Measurements from ENCODE around the gene FKBP8. TPM values are rescaled to one million over a fixed set of nuclear protein-coding genes. Genes with fewer than 3 reads are reported as not detected.
A peak's percentile ranks its signal among the peaks of the same experiment; 100 is the strongest.

The FKBP8 gene
- total RNA-seq, 1 donor from 2014 or later = 246 TPM

- no peak for TF ChIP-seq EZH2 (IDR thresholded peaks at IDR 0.05; ENCODE audit: insufficient read depth, low read length)
- TF ChIP-seq, protein P1, sequence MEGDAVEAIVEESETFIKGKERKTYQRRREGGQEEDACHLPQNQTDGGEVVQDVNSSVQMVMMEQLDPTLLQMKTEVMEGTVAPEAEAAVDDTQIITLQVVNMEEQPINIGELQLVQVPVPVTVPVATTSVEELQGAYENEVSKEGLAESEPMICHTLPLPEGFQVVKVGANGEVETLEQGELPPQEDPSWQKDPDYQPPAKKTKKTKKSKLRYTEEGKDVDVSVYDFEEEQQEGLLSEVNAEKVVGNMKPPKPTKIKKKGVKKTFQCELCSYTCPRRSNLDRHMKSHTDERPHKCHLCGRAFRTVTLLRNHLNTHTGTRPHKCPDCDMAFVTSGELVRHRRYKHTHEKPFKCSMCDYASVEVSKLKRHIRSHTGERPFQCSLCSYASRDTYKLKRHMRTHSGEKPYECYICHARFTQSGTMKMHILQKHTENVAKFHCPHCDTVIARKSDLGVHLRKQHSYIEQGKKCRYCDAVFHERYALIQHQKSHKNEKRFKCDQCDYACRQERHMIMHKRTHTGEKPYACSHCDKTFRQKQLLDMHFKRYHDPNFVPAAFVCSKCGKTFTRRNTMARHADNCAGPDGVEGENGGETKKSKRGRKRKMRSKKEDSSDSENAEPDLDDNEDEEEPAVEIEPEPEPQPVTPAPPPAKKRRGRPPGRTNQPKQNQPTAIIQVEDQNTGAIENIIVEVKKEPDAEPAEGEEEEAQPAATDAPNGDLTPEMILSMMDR (IDR thresholded peaks at IDR 0.05; ENCODE audit: insufficient read depth, low read depth, low read length) = no peak
- peak overlapping the region; percentile 73 for H2AFZ ChIP-seq (ENCODE audit: low read depth, low read length)
- Mint-ChIP-seq H3K4me1 (ENCODE audit: low read depth, unreplicated experiment) (peaks cover 6% of the 10 kb centered on the region), H3K4me3 (ENCODE audit: unreplicated experiment) (peak overlapping the region; percentile 86), H3K27me3 (ENCODE audit: low read depth, unreplicated experiment) (peaks cover 5% of the 10 kb centered on the region), H3K9me3 (ENCODE audit: unreplicated experiment) (no peaks in the 10 kb centered on the region), H3K27ac (ENCODE audit: unreplicated experiment) (no peak overlapping the region), H3K36me3 (ENCODE audit: low read depth, unreplicated experiment) (no peaks in the 10 kb centered on the region)
- FAIRE-seq = no peak
- H3K9ac ChIP-seq (ENCODE audit: low read length) = no peak overlapping the region
- H3K79me2 ChIP-seq (ENCODE audit: insufficient read depth, low read length) = no peaks in the 10 kb centered on the region
- no peak overlapping the region for H3K4me3 ChIP-seq (ENCODE audit: insufficient read depth, low read depth, low read length)
- H3K36me3 ChIP-seq (ENCODE audit: insufficient read depth, low read length) = no peaks in the 10 kb centered on the region
- H3K9me3 ChIP-seq (ENCODE audit: insufficient read depth, low read depth, low read length) = no peaks in the 10 kb centered on the region
- no peaks in the 10 kb centered on the region for H3K27me3 ChIP-seq (ENCODE audit: insufficient read depth, low read length)
- H3K4me2 ChIP-seq (ENCODE audit: low read length) = peak overlapping the region; percentile 93
- H3K4me1 ChIP-seq (ENCODE audit: insufficient read depth, low read length) = peaks cover 10% of the 10 kb centered on the region
- H4K20me1 ChIP-seq (ENCODE audit: insufficient read depth, low read length) = peaks cover 20% of the 10 kb centered on the region
- no peak for DNase-seq (ENCODE audit: low read depth)
- no peak overlapping the region for H3K27ac ChIP-seq (ENCODE audit: low read depth, low read length)
Measured at GRCh38 chr19:18587561-18587960, 44.2 kb upstream of the FKBP8 start.

GRCh38 chr19:18586306-18586705 is 42.9 kb upstream of the FKBP8 start:
- no peak overlapping the region for H2AFZ ChIP-seq (ENCODE audit: low read depth, low read length)
- Mint-ChIP-seq H3K27ac (ENCODE audit: unreplicated experiment) (no peak overlapping the region), H3K36me3 (ENCODE audit: low read depth, unreplicated experiment) (no peaks in the 10 kb centered on the region), H3K27me3 (ENCODE audit: low read depth, unreplicated experiment) (peaks cover 5% of the 10 kb centered on the region), H3K4me1 (ENCODE audit: low read depth, unreplicated experiment) (peaks cover 6% of the 10 kb centered on the region), H3K9me3 (ENCODE audit: unreplicated experiment) (no peaks in the 10 kb centered on the region), H3K4me3 (ENCODE audit: unreplicated experiment) (no peak overlapping the region)
- peaks cover 12% of the 10 kb centered on the region for H4K20me1 ChIP-seq (ENCODE audit: insufficient read depth, low read length)
- TF ChIP-seq, protein P1 (IDR thresholded peaks at IDR 0.05; ENCODE audit: insufficient read depth, low read depth, low read length) = no peak
- TF ChIP-seq EZH2 (IDR thresholded peaks at IDR 0.05; ENCODE audit: insufficient read depth, low read length) = no peak
- no peaks in the 10 kb centered on the region for H3K27me3 ChIP-seq (ENCODE audit: insufficient read depth, low read length)
- DNase-seq (ENCODE audit: low read depth) (no peak), FAIRE-seq (no peak)
- no peaks in the 10 kb centered on the region for H3K36me3 ChIP-seq (ENCODE audit: insufficient read depth, low read length)
- no peak overlapping the region for H3K4me3 ChIP-seq (ENCODE audit: insufficient read depth, low read depth, low read length)
- no peaks in the 10 kb centered on the region for H3K79me2 ChIP-seq (ENCODE audit: insufficient read depth, low read length)
- H3K9ac ChIP-seq (ENCODE audit: low read length) = no peak overlapping the region
- H3K4me1 ChIP-seq (ENCODE audit: insufficient read depth, low read length) = peaks cover 10% of the 10 kb centered on the region
- no peak overlapping the region for H3K27ac ChIP-seq (ENCODE audit: low read depth, low read length)
- no peak overlapping the region for H3K4me2 ChIP-seq (ENCODE audit: low read length)
- no peaks in the 10 kb centered on the region for H3K9me3 ChIP-seq (ENCODE audit: insufficient read depth, low read depth, low read length)

GRCh38 chr19:18580311-18580710 is 36.9 kb upstream of the FKBP8 start:
- Mint-ChIP-seq H3K36me3 (ENCODE audit: low read depth, unreplicated experiment) (peaks cover 6% of the 10 kb centered on the region), H3K4me1 (ENCODE audit: low read depth, unreplicated experiment) (no peaks in the 10 kb centered on the region), H3K27me3 (ENCODE audit: low read depth, unreplicated experiment) (peaks cover 5% of the 10 kb centered on the region), H3K27ac (ENCODE audit: unreplicated experiment) (no peak overlapping the region), H3K9me3 (ENCODE audit: unreplicated experiment) (no peaks in the 10 kb centered on the region), H3K4me3 (ENCODE audit: unreplicated experiment) (no peak overlapping the region)
- no peak for FAIRE-seq
- Histone ChIP-seq H3K4me3 (ENCODE audit: insufficient read depth, low read depth, low read length) (no peak overlapping the region), H2AFZ (ENCODE audit: low read depth, low read length) (no peak overlapping the region), H3K27me3 (ENCODE audit: insufficient read depth, low read length) (no peaks in the 10 kb centered on the region), H3K79me2 (ENCODE audit: insufficient read depth, low read length) (peaks cover under 1% of the 10 kb centered on the region), H3K4me2 (ENCODE audit: low read length) (no peak overlapping the region), H4K20me1 (ENCODE audit: insufficient read depth, low read length) (peaks cover 21% of the 10 kb centered on the region), H3K9ac (ENCODE audit: low read length) (no peak overlapping the region), H3K27ac (ENCODE audit: low read depth, low read length) (no peak overlapping the region), H3K36me3 (ENCODE audit: insufficient read depth, low read length) (peaks cover 14% of the 10 kb centered on the region), H3K9me3 (ENCODE audit: insufficient read depth, low read depth, low read length) (no peaks in the 10 kb centered on the region), H3K4me1 (ENCODE audit: insufficient read depth, low read length) (no peaks in the 10 kb centered on the region)
- no peak for DNase-seq (ENCODE audit: low read depth)
- TF ChIP-seq, protein P1 (IDR thresholded peaks at IDR 0.05; ENCODE audit: insufficient read depth, low read depth, low read length) = no peak
- no peak for TF ChIP-seq EZH2 (IDR thresholded peaks at IDR 0.05; ENCODE audit: insufficient read depth, low read length)
